CD14-positive monocyte (primary cell): ENCODE measurements around the gene RIMBP2. TPM values are rescaled to one million over a fixed set of nuclear protein-coding genes. Genes with fewer than 3 reads are reported as not detected.

Experiments used
- DNase-seq, 3 donors: peaks; one replicate each; pipeline ENCODE4 v3.0.0-alpha.2; 2011 to 2022
- H2AFZ ChIP-seq: 2 replicates; pipeline ENCODE4 v1.6.0; 2012; ENCODE audit warnings: mild to moderate bottlenecking, low read depth, low read length, inconsistent platforms; ENCODE audit not compliant: insufficient read depth, poor library complexity, severe bottlenecking
- H3K27ac ChIP-seq, 2 donors: 1 replicate in 1 of 2; 2 replicates in 1 of 2; pipeline ENCODE4 v1.5.1; 2012 to 2013; ENCODE audit warnings: low read length in 2 of 2, control low read depth in 1 of 2, inconsistent platforms in 1 of 2, low read depth in 1 of 2, mild to moderate bottlenecking in 1 of 2
- H3K27me3 ChIP-seq, 2 donors: one replicate each; pipeline versions ENCODE4 v1.6.0 to v1.6.1; 2011 to 2013; ENCODE audit warnings: low read length in 2 of 2; ENCODE audit not compliant: control insufficient read depth in 2 of 2, insufficient read depth in 2 of 2
- H3K36me3 ChIP-seq, 2 donors: replicated peaks in 1 of 2; 1 replicate in 1 of 2; 2 replicates in 1 of 2; pipeline versions ENCODE4 v1.5.1 to v1.6.1; 2012 to 2013; ENCODE audit warnings: low read length in 2 of 2, control low read depth in 1 of 2, inconsistent platforms in 1 of 2, mild to moderate bottlenecking in 1 of 2; ENCODE audit not compliant: insufficient read depth in 2 of 2, control insufficient read depth in 1 of 2
- H3K4me1 ChIP-seq, 2 donors: 1 replicate in 1 of 2; 2 replicates in 1 of 2; pipeline versions ENCODE4 v1.5.1 to v1.6.1; 2012 to 2013; ENCODE audit warnings: low read length in 2 of 2, control low read depth in 1 of 2, inconsistent platforms in 1 of 2, mild to moderate bottlenecking in 1 of 2, moderate library complexity in 1 of 2; ENCODE audit not compliant: insufficient read depth in 2 of 2, control insufficient read depth in 1 of 2
- H3K4me2 ChIP-seq: replicated peaks from 2 replicates; pipeline ENCODE3; 2012; ENCODE audit warnings: low read length, moderate library complexity, mild to moderate bottlenecking; ENCODE audit not compliant: poor library complexity, severe bottlenecking; ENCODE audit errors: extremely low read depth
- H3K4me3 ChIP-seq, 3 experiments: fragments of 200-600 bp in 1 of 3; sonication (generic) in 1 of 3; replicated peaks in 1 of 3; 1 replicate in 2 of 3; 2 replicates in 1 of 3; pipeline ENCODE4 v1.5.1; 2011 to 2013; ENCODE audit warnings: low read length in 3 of 3, mild to moderate bottlenecking in 3 of 3, control low read depth in 2 of 3, low read depth in 2 of 3, inconsistent platforms in 1 of 3, moderate library complexity in 1 of 3
- H3K79me2 ChIP-seq: 2 replicates; pipeline ENCODE4 v1.6.0; 2012; ENCODE audit warnings: mild to moderate bottlenecking, control low read depth, inconsistent platforms, low read length, moderate library complexity; ENCODE audit not compliant: insufficient read depth
- H3K9ac ChIP-seq: 2 replicates; pipeline ENCODE4 v1.6.0; 2017; ENCODE audit warnings: low read length, mild to moderate bottlenecking; ENCODE audit not compliant: insufficient read depth, poor library complexity, severe bottlenecking
- H3K9me3 ChIP-seq, 2 donors: replicated peaks in 1 of 2; 1 replicate in 1 of 2; 2 replicates in 1 of 2; pipeline versions ENCODE4 v1.5.1 to v1.6.1; 2012 to 2013; ENCODE audit warnings: low read length in 2 of 2, control low read depth in 1 of 2; ENCODE audit not compliant: control insufficient read depth in 1 of 2, insufficient read depth in 1 of 2
- H4K20me1 ChIP-seq: 2 replicates; pipeline ENCODE4 v1.6.0; 2012; ENCODE audit warnings: mild to moderate bottlenecking, low read length, control low read depth, moderate library complexity; ENCODE audit not compliant: insufficient read depth
- H3K27ac Mint-ChIP-seq, 7 donors: one replicate each; pipeline ENCODE4 v1.8.0; 2020; ENCODE audit warnings: mild to moderate bottlenecking in 7 of 7, mixed read lengths in 7 of 7, moderate library complexity in 6 of 7, inconsistent platforms in 2 of 7
- H3K27me3 Mint-ChIP-seq, 3 donors: one replicate each; pipeline ENCODE4 v1.8.0; 2021 to 2022; ENCODE audit warnings: low read depth in 3 of 3, mild to moderate bottlenecking in 3 of 3, mixed read lengths in 3 of 3, moderate library complexity in 3 of 3, inconsistent platforms in 1 of 3
- H3K36me3 Mint-ChIP-seq, 2 donors: one replicate each; pipeline ENCODE4 v1.8.0; 2020; ENCODE audit warnings: mixed read lengths in 2 of 2, inconsistent platforms in 1 of 2, mild to moderate bottlenecking in 1 of 2
- H3K4me1 Mint-ChIP-seq: one replicate; pipeline ENCODE4 v1.8.0; 2020; ENCODE audit warnings: mild to moderate bottlenecking, mixed read lengths
- H3K4me3 Mint-ChIP-seq, 2 donors: one replicate each; pipeline ENCODE4 v1.8.0; 2020; ENCODE audit warnings: mild to moderate bottlenecking in 2 of 2, mixed read lengths in 2 of 2, moderate library complexity in 1 of 2
- H3K9me3 Mint-ChIP-seq, 7 donors: one replicate each; pipeline ENCODE4 v1.8.0; 2020 to 2022; ENCODE audit warnings: mixed read lengths in 7 of 7, mild to moderate bottlenecking in 6 of 7, moderate library complexity in 6 of 7, inconsistent platforms in 2 of 7
- WGBS: methylation state at CpG from one replicate; pipeline ENCODE4 v1.1.5; 2013; ENCODE audit warnings: missing lambda C conversion rate; ENCODE audit not compliant: insufficient coverage; 5-methylcytosine and 5-hydroxymethylcytosine counted together
- intact Hi-C, 2 donors: fragments of 100-400 bp; cut with micrococcal nuclease; formaldehyde crosslinking; loops; one replicate each; pipeline versions ENCODE4 v1.15.0 to v1.15.1; 2023
- polyA plus RNA-seq, 3 donors: library from polyadenylated mRNA; depleted of rRNA in 1 of 3; unstranded in 2 of 3; stranded (reverse) in 1 of 3; fragments of 300-500 nt in 2 of 3; fragments of >200 nt in 1 of 3; fragmentation: Illumina TruSeq in 2 of 3; gene quantifications; 1 replicate in 2 of 3; 2 replicates in 1 of 3; pipeline ENCODE4 v1.2.3, GENCODE V29; 2012 to 2021
- TF ChIP-seq, protein P1 (sequence below): fragments of 200-600 bp; IDR thresholded peaks from one replicate; pipeline ENCODE4 v1.8.0; 2022; ENCODE audit warnings: antibody characterized with exemption, mild to moderate bottlenecking

Gene RIMBP2
- polyA plus RNA-seq, 3 donors: not detected

- H3K36me3 ChIP-seq: no peaks in the 10 kb centered on the region
- no peak overlapping the region for H3K27ac Mint-ChIP-seq
- no peaks in the 10 kb centered on the region for H3K79me2 ChIP-seq
- H3K9me3 ChIP-seq: peaks cover 0 to 3% of the 10 kb centered on the region in 2 donors
- no peak overlapping the region for H2AFZ ChIP-seq
- H4K20me1 ChIP-seq: no peaks in the 10 kb centered on the region
- H3K36me3 Mint-ChIP-seq: no peaks in the 10 kb centered on the region
- H3K4me3 ChIP-seq: no peak overlapping the region
- H3K27ac ChIP-seq: no peak overlapping the region
- H3K27me3 ChIP-seq: no peaks in the 10 kb centered on the region
- no peak overlapping the region for H3K4me3 Mint-ChIP-seq
- H3K4me1 ChIP-seq: no peaks in the 10 kb centered on the region
- 85% methylated on average over 11 of the region's 11 CpGs for WGBS
- intact Hi-C loops: no loop called here
- H3K9me3 Mint-ChIP-seq: peaks cover 0 to 3% (median 0%) of the 10 kb centered on the region in 7 donors
- no peak overlapping the region for H3K9ac ChIP-seq
- no peaks in the 10 kb centered on the region for H3K27me3 Mint-ChIP-seq
- no peak overlapping the region for H3K4me2 ChIP-seq
- H3K4me1 Mint-ChIP-seq: no peaks in the 10 kb centered on the region
- TF ChIP-seq, protein P1, sequence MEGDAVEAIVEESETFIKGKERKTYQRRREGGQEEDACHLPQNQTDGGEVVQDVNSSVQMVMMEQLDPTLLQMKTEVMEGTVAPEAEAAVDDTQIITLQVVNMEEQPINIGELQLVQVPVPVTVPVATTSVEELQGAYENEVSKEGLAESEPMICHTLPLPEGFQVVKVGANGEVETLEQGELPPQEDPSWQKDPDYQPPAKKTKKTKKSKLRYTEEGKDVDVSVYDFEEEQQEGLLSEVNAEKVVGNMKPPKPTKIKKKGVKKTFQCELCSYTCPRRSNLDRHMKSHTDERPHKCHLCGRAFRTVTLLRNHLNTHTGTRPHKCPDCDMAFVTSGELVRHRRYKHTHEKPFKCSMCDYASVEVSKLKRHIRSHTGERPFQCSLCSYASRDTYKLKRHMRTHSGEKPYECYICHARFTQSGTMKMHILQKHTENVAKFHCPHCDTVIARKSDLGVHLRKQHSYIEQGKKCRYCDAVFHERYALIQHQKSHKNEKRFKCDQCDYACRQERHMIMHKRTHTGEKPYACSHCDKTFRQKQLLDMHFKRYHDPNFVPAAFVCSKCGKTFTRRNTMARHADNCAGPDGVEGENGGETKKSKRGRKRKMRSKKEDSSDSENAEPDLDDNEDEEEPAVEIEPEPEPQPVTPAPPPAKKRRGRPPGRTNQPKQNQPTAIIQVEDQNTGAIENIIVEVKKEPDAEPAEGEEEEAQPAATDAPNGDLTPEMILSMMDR: no peak
- DNase-seq: no peak
These were observed 256.2 kb downstream of the RIMBP2 start for GRCh38 chr12:130459916-130460315.

GRCh38 chr12:130458341-130458740, 257.8 kb downstream of the RIMBP2 start:
- Mint-ChIP-seq H3K27ac (no peak overlapping the region), H3K36me3 (no peaks in the 10 kb centered on the region), H3K4me1 (no peaks in the 10 kb centered on the region), H3K4me3 (no peak overlapping the region), H3K9me3 (no peaks in the 10 kb centered on the region), H3K27me3 (peaks cover 0 to 1% (median 0%) of the 10 kb centered on the region in 3 donors)
- H3K4me2 ChIP-seq: no peak overlapping the region
- H3K9ac ChIP-seq: no peak overlapping the region
- WGBS: 72% methylated on average over 12 of the region's 12 CpGs
- TF ChIP-seq, protein P1: no peak
- H3K27me3 ChIP-seq: no peaks in the 10 kb centered on the region
- H2AFZ ChIP-seq: no peak overlapping the region
- no peaks in the 10 kb centered on the region for H3K4me1 ChIP-seq
- H3K9me3 ChIP-seq: no peaks in the 10 kb centered on the region
- no peak for DNase-seq
- H3K36me3 ChIP-seq: no peaks in the 10 kb centered on the region
- H4K20me1 ChIP-seq: no peaks in the 10 kb centered on the region
- no peak overlapping the region for H3K27ac ChIP-seq
- H3K79me2 ChIP-seq: no peaks in the 10 kb centered on the region
- no peak overlapping the region for H3K4me3 ChIP-seq
- intact Hi-C loops: no loop called here
